ENCODE measurements around the gene ASH1L.
"Not testable (repeated sequence)": the region's sequence is repeated elsewhere in the genome, so short reads cannot be mapped to it uniquely, and the experiment has no call there.

Gene ASH1L

GRCh38 chr1:155300553-155301329, 261.9 kb downstream of the ASH1L start:
- no peak for DNase-seq

- DNase-seq = no peak
These were observed 262.6 kb downstream of the ASH1L start for GRCh38 chr1:155300024-155300423.

GRCh38 chr1:155297384-155297783, 265.2 kb downstream of the ASH1L start:
- DNase-seq = no peak

- DNase-seq = no peak
These were observed 265.9 kb downstream of the ASH1L start for GRCh38 chr1:155296661-155297060.

GRCh38 chr1:155295942-155296267, 266.7 kb downstream of the ASH1L start:
- DNase-seq = no peak

GRCh38 chr1:155295183-155295941, 267.2 kb downstream of the ASH1L start:
- no peak for DNase-seq

GRCh38 chr1:155294520-155295182, 268.0 kb downstream of the ASH1L start:
- no peak for DNase-seq

- DNase-seq = no peak
These were observed 269.4 kb downstream of the ASH1L start for GRCh38 chr1:155293086-155293749.

- not testable (repeated sequence) for DNase-seq
These were observed 271.6 kb downstream of the ASH1L start for GRCh38 chr1:155291006-155291405.

GRCh38 chr1:155287987-155288543, 274.5 kb downstream of the ASH1L start:
- no peak for DNase-seq

- DNase-seq = no peak
These were observed 276.1 kb downstream of the ASH1L start for GRCh38 chr1:155286544-155286943.

GRCh38 chr1:155285631-155286044, 277.0 kb downstream of the ASH1L start:
- no peak for DNase-seq
